MM.1S (cell line): Measurements from ENCODE around the gene SH3D19.

Source experiments
- CTCF ChIP-seq: fragments of 300-600 bp; sonication (generic); IDR thresholded peaks from 2 replicates; pipeline ENCODE4 v1.5.1; 2016; ENCODE audit warnings: antibody characterized with exemption, low read length, mixed read lengths
- EZH2 ChIP-seq: fragments of 300-600 bp; sonication (generic); optimal IDR thresholded peaks from 2 replicates; pipeline ENCODE3; 2017; ENCODE audit warnings: low read depth, mild to moderate bottlenecking, antibody characterized with exemption, low read length, mixed read lengths
- EZH2phosphoT487 ChIP-seq: fragments of 300-600 bp; sonication (generic); IDR thresholded peaks from 2 replicates; pipeline ENCODE4 v1.6.1; 2018; ENCODE audit warnings: antibody characterized with exemption, low read length

- no peak for TF ChIP-seq EZH2phosphoT487
- no peak for TF ChIP-seq CTCF
- no peak for TF ChIP-seq EZH2
Observed at GRCh38 chr4:151361966-151362365, 36.6 kb upstream of the SH3D19 start.
